IPS DF 4.7 (cell line): Measurements from ENCODE around the gene HOXC6.

Experiments
- DNase-seq: peaks from one replicate; pipeline ENCODE4 v3.0.0-alpha.2; 2013; ENCODE audit warnings: low spot score; ENCODE audit errors: extremely low read depth

The HOXC6 gene

GRCh38 chr12:54002278-54002914 lies 25.8 kb upstream of the HOXC6 start:
- DNase-seq = no peak

GRCh38 chr12:54002915-54003389 lies 25.3 kb upstream of the HOXC6 start:
- no peak for DNase-seq

GRCh38 chr12:54003625-54004024 lies 24.6 kb upstream of the HOXC6 start:
- no peak for DNase-seq

- DNase-seq = no peak
Measured at GRCh38 chr12:54004063-54004840, 24.0 kb upstream of the HOXC6 start.

GRCh38 chr12:54004841-54005530 lies 23.3 kb upstream of the HOXC6 start:
- no peak for DNase-seq

- no peak for DNase-seq
Measured at GRCh38 chr12:54005531-54005852, 22.7 kb upstream of the HOXC6 start.

GRCh38 chr12:54005853-54006558 lies 22.2 kb upstream of the HOXC6 start:
- DNase-seq = no peak

- no peak for DNase-seq
Measured at GRCh38 chr12:54006559-54007220, 21.6 kb upstream of the HOXC6 start.

- no peak for DNase-seq
Measured at GRCh38 chr12:54007538-54008259, 20.5 kb upstream of the HOXC6 start.

- DNase-seq = no peak
Measured at GRCh38 chr12:54008260-54008552, 20.0 kb upstream of the HOXC6 start.

GRCh38 chr12:54009171-54010052 lies 18.8 kb upstream of the HOXC6 start:
- DNase-seq = no peak

GRCh38 chr12:54010053-54010971 lies 17.9 kb upstream of the HOXC6 start:
- DNase-seq = no peak

- DNase-seq = no peak
Measured at GRCh38 chr12:54010972-54011664, 17.1 kb upstream of the HOXC6 start.

- DNase-seq = no peak
Measured at GRCh38 chr12:54011665-54012532, 16.3 kb upstream of the HOXC6 start.

- DNase-seq = no peak
Measured at GRCh38 chr12:54012631-54013409, 15.4 kb upstream of the HOXC6 start.

- DNase-seq = no peak
Measured at GRCh38 chr12:54014377-54015017, 13.7 kb upstream of the HOXC6 start.
